ENCODE data around the gene PLPP4.

PLPP4 gene

GRCh38 chr10:120456626-120457430 is at the start of gene PLPP4:
TSS of gene PLPP4 (plus strand) at chr10:120457227. CDS start at chr10:120457306, 79 bp downstream.
- DNase-seq, result peak in 39 of 42 donors; percentile 18 to 80 (median 51)
- intact Hi-C loops (cut with DNase I), result no loop called here

- intact Hi-C loops (cut with DNase I), result no loop called here
- DNase-seq, result no peak
These were observed 47.2 kb upstream of the PLPP4 start for GRCh38 chr10:120409816-120410215.

GRCh38 chr10:120414946-120415345 is 42.1 kb upstream of the PLPP4 start:
- no peak for DNase-seq
- intact Hi-C loops (cut with DNase I), result no loop called here

- intact Hi-C loops (cut with DNase I), result no loop called here
- no peak for DNase-seq
These were observed 41.2 kb upstream of the PLPP4 start for GRCh38 chr10:120415709-120416330.

- intact Hi-C loops (cut with DNase I), result loop anchor here (10.0 kb wide), 1 partner anchor 314 kb away; no protein-coding TSS in a partner anchor
- DNase-seq, result no peak
These were observed 36.6 kb upstream of the PLPP4 start for GRCh38 chr10:120420421-120420820.

GRCh38 chr10:120421250-120421649 is 35.8 kb upstream of the PLPP4 start:
- intact Hi-C loops (cut with DNase I), result loop anchor here (10.0 kb wide), 1 partner anchor 314 kb away; no protein-coding TSS in a partner anchor
- no peak for DNase-seq

GRCh38 chr10:120422457-120422856 is 34.6 kb upstream of the PLPP4 start:
- intact Hi-C loops (cut with DNase I), result loop anchor here (10.0 kb wide), 1 partner anchor 312 kb away; no protein-coding TSS in a partner anchor
- DNase-seq, result no peak

- intact Hi-C loops (cut with DNase I), result loop anchor here (10.0 kb wide), 1 partner anchor 311 kb away; no protein-coding TSS in a partner anchor
- DNase-seq, result peak in 41 of 42 donors; percentile 35 to 86 (median 63)
These were observed 33.4 kb upstream of the PLPP4 start for GRCh38 chr10:120423431-120424197.

GRCh38 chr10:120424198-120424464 is 32.9 kb upstream of the PLPP4 start:
- no peak for DNase-seq
- intact Hi-C loops (cut with DNase I), result loop anchor here (10.0 kb wide), 1 partner anchor 311 kb away; no protein-coding TSS in a partner anchor

- intact Hi-C loops (cut with DNase I), result loop anchor here (10.0 kb wide), 1 partner anchor 308 kb away; no protein-coding TSS in a partner anchor
- DNase-seq, result peak in 4 of 42 donors; percentile 6 to 43 (median 26)
These were observed 30.7 kb upstream of the PLPP4 start for GRCh38 chr10:120426306-120426705.

GRCh38 chr10:120428754-120429153 is 28.3 kb upstream of the PLPP4 start:
- intact Hi-C loops (cut with DNase I), result loop anchor here (10.0 kb wide), 1 partner anchor 306 kb away; no protein-coding TSS in a partner anchor
- DNase-seq, result peak in 2 of 42 donors; percentile 14 to 46

GRCh38 chr10:120429395-120429794 is 27.6 kb upstream of the PLPP4 start:
- intact Hi-C loops (cut with DNase I), result loop anchor here (10.0 kb wide), 1 partner anchor 305 kb away; no protein-coding TSS in a partner anchor
- no peak for DNase-seq

- DNase-seq, result no peak
- intact Hi-C loops (cut with DNase I), result no loop called here
These were observed 25.8 kb upstream of the PLPP4 start for GRCh38 chr10:120431251-120431651.

GRCh38 chr10:120432209-120432608 is 24.8 kb upstream of the PLPP4 start:
- intact Hi-C loops (cut with DNase I), result no loop called here
- DNase-seq, result no peak

GRCh38 chr10:120433141-120433540 is 23.9 kb upstream of the PLPP4 start:
- no peak for DNase-seq
- intact Hi-C loops (cut with DNase I), result no loop called here

- intact Hi-C loops (cut with DNase I), result no loop called here
- DNase-seq, result peak in 7 of 42 donors; percentile 8 to 40 (median 36)
These were observed 20.5 kb upstream of the PLPP4 start for GRCh38 chr10:120436439-120437112.

- intact Hi-C loops (cut with DNase I), result no loop called here
- DNase-seq, result no peak
These were observed 19.5 kb upstream of the PLPP4 start for GRCh38 chr10:120437541-120437940.

- intact Hi-C loops (cut with DNase I), result no loop called here
- DNase-seq, result no peak
These were observed 5.1 kb upstream of the PLPP4 start for GRCh38 chr10:120451968-120452367.

GRCh38 chr10:120453319-120453718 is 3.7 kb upstream of the PLPP4 start:
- DNase-seq, result no peak
- intact Hi-C loops (cut with DNase I), result no loop called here

All from head of caudate nucleus (tissue), 42 donors.